Activated T-cell treated with anti-CD3 and anti-CD28 coated beads, Interleukin-2, amount 50 U/mL, for 48 hours (primary cell): ENCODE data around the gene CACNA2D2.

Experiments
- DNase-seq, 2 experiments: peaks; one replicate each; pipeline ENCODE4 v3.0.0-alpha.2; 2020

CACNA2D2 gene

GRCh38 chr3:50503504-50504342, at the start of gene CACNA2D2:
CACNA2D2 (minus strand) TSS chr3:50503634; CDS start chr3:50503423, 211 bp downstream.
- peak; percentile 48 to 62 for DNase-seq

GRCh38 chr3:50552598-50552997, 49.2 kb upstream of the CACNA2D2 start:
- no peak for DNase-seq

- DNase-seq: no peak
Measured at GRCh38 chr3:50551681-50552435, 48.4 kb upstream of the CACNA2D2 start.

GRCh38 chr3:50551054-50551659, 47.7 kb upstream of the CACNA2D2 start:
- no peak for DNase-seq

GRCh38 chr3:50550079-50550736, 46.8 kb upstream of the CACNA2D2 start:
- DNase-seq: peak; percentile 84 to 86

GRCh38 chr3:50549226-50549625, 45.8 kb upstream of the CACNA2D2 start:
- DNase-seq: no peak

- no peak for DNase-seq
Measured at GRCh38 chr3:50545781-50546180, 42.3 kb upstream of the CACNA2D2 start.

- DNase-seq: peak; percentile 75 to 79
Measured at GRCh38 chr3:50542177-50543034, 39.0 kb upstream of the CACNA2D2 start.

- DNase-seq: no peak
Measured at GRCh38 chr3:50539356-50540286, 36.2 kb upstream of the CACNA2D2 start.

GRCh38 chr3:50537421-50538129, 34.1 kb upstream of the CACNA2D2 start:
- DNase-seq: no peak

- no peak for DNase-seq
Measured at GRCh38 chr3:50536471-50537180, 33.2 kb upstream of the CACNA2D2 start.

- no peak for DNase-seq
Measured at GRCh38 chr3:50534681-50535330, 31.4 kb upstream of the CACNA2D2 start.

GRCh38 chr3:50533807-50534461, 30.5 kb upstream of the CACNA2D2 start:
- DNase-seq: no peak

- DNase-seq: no peak
Measured at GRCh38 chr3:50533316-50533715, 29.9 kb upstream of the CACNA2D2 start.

GRCh38 chr3:50532062-50532705, 28.8 kb upstream of the CACNA2D2 start:
- no peak for DNase-seq

GRCh38 chr3:50531201-50531600, 27.8 kb upstream of the CACNA2D2 start:
- no peak for DNase-seq

GRCh38 chr3:50530001-50530970, 26.9 kb upstream of the CACNA2D2 start:
- DNase-seq: no peak
